GM12872 (cell line): ENCODE measurements around the gene ARID3A.

Source experiments
- TF ChIP-seq, protein P1 (sequence below): IDR thresholded peaks from 3 replicates; pipeline ENCODE4 v1.5.1; 2011; ENCODE audit warnings: low read depth, mild to moderate bottlenecking, low read length, moderate library complexity; ENCODE audit not compliant: insufficient read depth

ARID3A gene

DNA sequence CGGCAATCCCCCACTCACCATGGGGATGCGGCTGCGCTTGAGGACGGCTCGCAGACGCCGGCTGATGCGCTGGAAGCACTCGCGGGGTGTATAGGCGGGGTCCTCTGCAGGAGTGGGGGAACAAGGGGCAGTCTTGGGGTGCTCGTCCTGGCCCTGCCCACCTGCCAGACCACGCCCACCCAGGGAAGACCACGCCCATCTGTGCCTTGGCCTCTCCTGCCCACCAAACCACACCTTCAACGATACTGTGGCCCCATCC lies 25.9 kb upstream of the ARID3A start:
- TF ChIP-seq, protein P1, sequence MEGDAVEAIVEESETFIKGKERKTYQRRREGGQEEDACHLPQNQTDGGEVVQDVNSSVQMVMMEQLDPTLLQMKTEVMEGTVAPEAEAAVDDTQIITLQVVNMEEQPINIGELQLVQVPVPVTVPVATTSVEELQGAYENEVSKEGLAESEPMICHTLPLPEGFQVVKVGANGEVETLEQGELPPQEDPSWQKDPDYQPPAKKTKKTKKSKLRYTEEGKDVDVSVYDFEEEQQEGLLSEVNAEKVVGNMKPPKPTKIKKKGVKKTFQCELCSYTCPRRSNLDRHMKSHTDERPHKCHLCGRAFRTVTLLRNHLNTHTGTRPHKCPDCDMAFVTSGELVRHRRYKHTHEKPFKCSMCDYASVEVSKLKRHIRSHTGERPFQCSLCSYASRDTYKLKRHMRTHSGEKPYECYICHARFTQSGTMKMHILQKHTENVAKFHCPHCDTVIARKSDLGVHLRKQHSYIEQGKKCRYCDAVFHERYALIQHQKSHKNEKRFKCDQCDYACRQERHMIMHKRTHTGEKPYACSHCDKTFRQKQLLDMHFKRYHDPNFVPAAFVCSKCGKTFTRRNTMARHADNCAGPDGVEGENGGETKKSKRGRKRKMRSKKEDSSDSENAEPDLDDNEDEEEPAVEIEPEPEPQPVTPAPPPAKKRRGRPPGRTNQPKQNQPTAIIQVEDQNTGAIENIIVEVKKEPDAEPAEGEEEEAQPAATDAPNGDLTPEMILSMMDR: no peak

DNA sequence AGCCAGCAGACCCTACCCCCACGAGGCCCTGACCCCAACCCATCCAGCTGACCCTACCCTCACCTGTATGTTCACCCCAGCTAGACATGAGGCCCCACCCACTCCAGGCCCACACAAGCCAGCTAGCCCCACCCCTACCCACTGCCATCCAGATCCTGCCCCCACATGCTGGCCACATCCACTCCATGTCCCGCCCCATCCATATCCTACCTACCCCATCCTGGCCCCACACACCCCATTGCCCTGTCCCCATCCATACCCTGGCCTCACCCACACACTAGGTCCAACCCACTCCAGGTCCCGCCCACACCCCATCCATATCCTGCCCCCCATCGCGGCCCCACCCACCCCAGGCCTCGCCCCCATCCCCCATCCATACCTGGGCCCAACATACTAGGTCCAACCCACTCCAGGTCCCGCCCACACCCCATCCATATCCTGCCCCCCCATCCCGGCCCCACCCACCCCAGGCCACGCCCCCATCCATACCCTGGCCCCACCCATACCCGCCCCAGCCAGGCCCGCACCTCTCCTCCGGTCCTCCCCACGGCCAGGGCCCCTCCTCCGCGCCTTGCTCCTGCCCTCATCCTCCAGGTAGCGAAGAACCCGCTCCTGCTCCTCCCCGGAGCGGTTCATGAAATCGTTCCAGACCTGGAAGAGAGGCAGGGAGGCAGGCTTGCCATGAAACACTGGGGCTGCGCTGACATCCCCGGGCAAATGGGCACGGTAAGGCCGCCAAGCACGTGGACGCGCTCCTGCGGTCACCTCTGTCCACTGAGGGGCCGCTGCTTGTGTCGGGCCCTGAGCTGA lies 25.3 kb upstream of the ARID3A start:
- TF ChIP-seq, protein P1: no peak

DNA sequence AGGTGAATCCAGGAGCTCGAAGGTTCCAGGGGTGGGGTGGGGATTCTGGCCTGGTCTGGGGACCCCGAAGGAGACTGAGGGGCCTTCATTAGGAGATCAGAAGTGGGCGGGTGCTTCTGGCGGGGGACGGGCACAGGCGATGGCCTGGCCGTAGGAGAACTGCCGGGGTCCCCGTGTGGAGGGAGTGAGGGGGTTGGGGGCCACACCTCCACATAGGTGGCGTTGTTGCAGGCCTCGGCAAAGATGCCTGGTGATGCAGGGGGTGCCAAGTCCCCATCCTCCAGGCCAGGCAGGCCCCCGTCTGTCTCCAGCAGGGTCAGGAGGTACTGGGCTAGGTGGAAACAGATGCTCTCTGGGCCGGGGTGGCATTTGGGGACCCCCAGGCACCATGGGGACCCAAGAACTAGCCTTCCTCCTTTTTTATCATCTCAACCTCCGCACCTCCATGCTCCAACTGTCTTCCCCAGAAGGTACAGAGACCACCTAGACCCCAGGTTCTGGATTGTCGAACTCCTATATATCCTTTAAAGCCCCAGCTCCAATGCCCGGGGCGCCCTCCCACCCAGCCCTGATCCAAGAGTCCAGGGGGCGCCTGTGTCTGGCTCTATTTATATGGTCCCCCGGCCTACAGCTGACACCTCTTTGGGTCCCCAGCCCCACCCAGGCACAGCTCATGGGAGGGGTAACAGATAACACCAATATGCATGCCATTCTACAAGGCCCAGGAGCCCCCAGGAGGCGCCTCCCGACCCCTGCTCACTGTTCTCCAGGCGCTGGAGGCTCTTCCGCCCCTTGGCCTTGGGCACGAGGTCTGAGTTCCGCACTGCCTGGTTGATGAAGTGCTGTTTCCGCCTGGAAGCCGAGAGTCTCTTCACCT lies 24.4 kb upstream of the ARID3A start:
- TF ChIP-seq, protein P1: no peak

DNA sequence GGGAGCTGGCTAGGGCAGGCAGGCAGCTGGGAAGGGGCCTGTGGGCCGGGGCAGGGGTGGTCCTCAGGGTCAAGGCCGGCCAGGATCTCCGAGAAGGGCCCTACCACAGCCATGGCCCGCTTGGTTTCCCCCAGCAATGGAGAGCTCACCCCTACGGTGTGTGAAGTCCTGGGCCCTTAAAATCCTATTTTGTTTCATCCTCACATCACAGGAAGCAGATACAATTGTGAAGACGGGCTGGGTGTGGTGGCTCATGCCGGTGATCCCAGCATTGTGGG lies 23.8 kb upstream of the ARID3A start:
- TF ChIP-seq, protein P1: no peak

DNA sequence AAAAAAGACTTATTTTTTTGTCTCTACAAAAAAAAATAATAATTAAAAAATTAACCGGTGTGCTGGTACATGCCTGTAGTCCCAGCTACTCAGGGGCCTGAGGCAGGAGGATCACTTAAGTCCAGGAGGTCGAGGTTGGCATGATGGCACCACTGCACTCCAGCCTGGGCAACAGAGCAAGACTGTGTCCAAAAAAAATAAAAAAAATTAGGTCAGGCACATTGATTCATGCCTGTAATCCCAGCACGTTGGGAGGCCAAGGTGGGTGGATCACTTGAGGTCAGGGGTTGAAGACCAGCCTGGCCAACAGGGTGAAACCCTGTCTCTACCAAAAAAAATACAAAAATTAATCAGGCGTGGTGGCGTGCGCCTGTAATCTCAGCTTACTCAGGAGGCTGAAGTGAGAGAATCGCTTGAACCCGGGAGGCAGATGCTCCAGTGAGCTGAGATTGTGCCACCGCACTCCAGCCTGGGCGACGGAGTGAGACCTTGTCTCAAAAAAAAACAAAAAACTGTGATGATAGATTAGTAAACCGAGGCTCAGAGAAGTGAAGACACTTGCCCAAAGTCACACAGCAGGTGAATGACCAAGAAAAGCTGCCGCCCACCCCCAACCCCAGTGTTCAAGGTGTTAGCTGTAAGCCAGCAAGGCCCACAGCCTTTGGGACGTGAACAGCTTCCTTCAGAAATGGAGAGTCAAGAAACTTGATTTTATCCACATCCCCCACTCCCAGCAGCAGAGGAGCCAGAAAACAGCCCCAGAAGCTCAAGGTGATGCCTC lies 23.2 kb upstream of the ARID3A start:
- TF ChIP-seq, protein P1: no peak

DNA sequence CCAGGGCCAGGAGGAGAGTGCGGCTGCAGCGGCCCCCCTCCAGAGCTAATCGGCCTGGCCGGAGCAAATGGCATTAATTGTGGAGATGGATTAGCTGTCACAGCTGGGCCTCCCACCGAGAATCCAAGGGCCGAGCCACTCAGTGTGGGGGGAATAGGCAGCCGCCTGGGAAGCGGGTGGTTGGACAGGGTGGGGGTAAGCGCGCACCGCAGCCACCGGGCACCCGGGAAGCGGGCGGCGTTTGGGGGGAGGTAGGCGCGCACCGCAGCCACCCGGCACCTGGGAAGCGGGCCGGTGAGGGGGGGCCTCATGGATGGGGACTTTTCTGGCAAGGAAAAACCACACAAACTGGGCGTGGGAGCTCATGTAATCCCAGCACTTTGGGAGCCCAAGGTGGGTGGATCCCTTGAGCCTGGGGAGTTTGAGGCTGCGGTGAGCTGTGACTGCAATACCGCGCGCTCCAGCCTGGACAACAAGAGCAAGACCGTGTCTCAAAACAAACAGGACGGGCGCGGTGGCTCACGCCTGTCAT lies 22.5 kb upstream of the ARID3A start:
- TF ChIP-seq, protein P1: no peak

DNA sequence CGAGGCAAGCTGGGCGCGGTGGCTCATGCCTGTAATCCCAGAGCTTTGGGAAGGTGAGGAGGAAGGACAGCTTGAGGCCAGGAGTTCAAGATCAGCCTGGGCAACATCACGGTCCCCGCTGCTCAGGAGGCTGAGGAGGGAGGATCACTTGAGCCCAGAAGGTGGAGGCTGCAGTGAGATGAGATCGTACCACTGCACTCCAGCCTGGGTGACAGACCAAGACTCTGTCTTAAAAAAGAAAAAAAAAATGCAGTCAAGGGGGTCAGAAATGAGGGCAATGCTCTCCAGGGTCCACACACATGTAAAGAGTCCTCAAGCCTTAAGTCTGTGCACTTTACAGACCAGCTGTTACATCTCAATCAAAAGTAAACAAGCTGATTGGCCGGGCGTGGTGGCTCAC lies 21.3 kb upstream of the ARID3A start:
- TF ChIP-seq, protein P1: no peak
